ENCODE results near the gene SLC26A11.

GRCh38 chr17:80236911-80237310 is 16.7 kb downstream of the SLC26A11 start:
- TF ChIP-seq CTCF (IDR thresholded peaks at IDR 0.05; ENCODE audit: low read depth, low read length) = no peak
- TF ChIP-seq POLR2A (IDR thresholded peaks at IDR 0.05; ENCODE audit: extremely low read depth, insufficient read length) = no peak
- no peak for TF ChIP-seq MAX (IDR thresholded peaks at IDR 0.05; ENCODE audit: low read depth, low read length)
- no peak for TF ChIP-seq MYC (IDR thresholded peaks at IDR 0.05; ENCODE audit: low read depth, low read length)
